DOHH2 (cell line): Measurements from ENCODE around the gene ZNF526.

Source experiments
- H3F3A ChIP-seq: fragments of 200-600 bp; sonication (generic), shearing (Covaris generic); 2 replicates; pipeline ENCODE4 v1.6.0; 2016; ENCODE audit warnings: antibody characterized with exemption, mild to moderate bottlenecking; ENCODE audit not compliant: control insufficient read depth, insufficient read depth
- H3K27ac ChIP-seq: fragments of 200-600 bp; sonication (generic); 2 replicates; pipeline ENCODE4 v1.5.1; 2014; ENCODE audit warnings: low read depth, mild to moderate bottlenecking, low read length, moderate library complexity
- H3K27me3 ChIP-seq: fragments of 200-600 bp; sonication (generic); 2 replicates; pipeline ENCODE4 v1.6.1; 2014; ENCODE audit warnings: mild to moderate bottlenecking, low read length, mixed read lengths; ENCODE audit not compliant: control insufficient read depth
- H3K36me3 ChIP-seq: fragments of 200-600 bp; sonication (generic); 2 replicates; pipeline ENCODE4 v1.6.1; 2014; ENCODE audit warnings: mild to moderate bottlenecking, low read length, moderate library complexity, mixed read lengths; ENCODE audit not compliant: control insufficient read depth
- H3K4me1 ChIP-seq: fragments of 200-600 bp; sonication (generic); 2 replicates; pipeline ENCODE4 v1.6.1; 2014; ENCODE audit warnings: mild to moderate bottlenecking, low read length, mixed read lengths; ENCODE audit not compliant: control insufficient read depth
- H3K4me2 ChIP-seq: fragments of 200-600 bp; sonication (generic); 2 replicates; pipeline ENCODE4 v1.6.0; 2014; ENCODE audit warnings: mild to moderate bottlenecking, low read length, moderate library complexity
- H3K4me3 ChIP-seq: fragments of 200-600 bp; sonication (generic); 2 replicates; pipeline ENCODE4 v1.5.1; 2014; ENCODE audit warnings: mild to moderate bottlenecking, low read length, mixed read lengths
- H3K79me2 ChIP-seq: fragments of 200-600 bp; sonication (generic); 2 replicates; pipeline ENCODE4 v1.6.1; 2014; ENCODE audit warnings: mild to moderate bottlenecking, low read length, mixed read lengths; ENCODE audit not compliant: control insufficient read depth
- H3K9me2 ChIP-seq: fragments of 200-600 bp; sonication (generic); replicated peaks from 2 replicates; pipeline ENCODE4 v1.6.1; 2014; ENCODE audit warnings: mild to moderate bottlenecking, low read length, mixed read lengths; ENCODE audit not compliant: control insufficient read depth
- H3K9me3 ChIP-seq: fragments of 200-600 bp; sonication (generic); 2 replicates; pipeline ENCODE4 v1.6.1; 2014; ENCODE audit warnings: antibody characterized with exemption, low read length, mixed read lengths; ENCODE audit not compliant: control insufficient read depth, insufficient read depth
- H4K20me1 ChIP-seq: fragments of 200-600 bp; sonication (generic); 2 replicates; pipeline ENCODE4 v1.6.0; 2014; ENCODE audit warnings: low read depth, mild to moderate bottlenecking, antibody characterized with exemption, low read length, moderate library complexity; ENCODE audit not compliant: control insufficient read depth, insufficient read depth
- EZH2phosphoT487 ChIP-seq: fragments of 200-600 bp; sonication (generic); IDR thresholded peaks from 2 replicates; pipeline ENCODE4 v1.6.1; 2017; ENCODE audit warnings: borderline replicate concordance, mild to moderate bottlenecking, antibody characterized with exemption, low read length, moderate library complexity, mixed read lengths
- TF ChIP-seq, protein P1 (sequence below): fragments of 200-600 bp; sonication (generic); IDR thresholded peaks from one replicate; pipeline ENCODE4 v1.5.1; 2014; ENCODE audit warnings: antibody characterized with exemption, mild to moderate bottlenecking, low read depth, low read length; ENCODE audit not compliant: poor library complexity, severe bottlenecking

The ZNF526 gene

DNA sequence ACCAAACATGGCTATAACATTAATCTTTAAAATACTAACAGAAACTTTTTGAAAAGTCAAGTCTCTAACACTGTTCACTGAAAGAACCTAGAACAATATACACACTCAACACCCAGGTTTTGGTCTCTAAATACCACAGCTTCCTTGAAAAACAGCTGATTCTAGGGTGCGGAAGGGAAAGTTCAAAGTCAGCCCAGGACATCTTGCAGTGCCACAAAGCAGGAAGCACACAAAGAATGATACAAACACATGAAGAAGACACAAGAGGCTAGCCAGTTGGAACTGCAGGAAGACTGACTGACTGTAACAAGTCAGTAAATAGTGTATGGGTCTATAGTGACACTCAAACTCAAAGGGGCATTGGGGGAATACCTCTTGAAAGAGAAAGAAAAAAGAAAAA, 7.2 kb upstream of the ZNF526 start:
- Histone ChIP-seq H3K27ac (no peak overlapping the region), H3K4me1 (peaks cover 16% of the 10 kb centered on the region), H3F3A (no peaks in the 10 kb centered on the region), H4K20me1 (peaks cover 15% of the 10 kb centered on the region; the same call in 1 of the 2 replicates), H3K9me2 (no peaks in the 10 kb centered on the region), H3K4me2 (no peak overlapping the region), H3K4me3 (no peak overlapping the region), H3K36me3 (peaks cover 81% of the 10 kb centered on the region), H3K27me3 (no peaks in the 10 kb centered on the region), H3K9me3 (no peaks in the 10 kb centered on the region), H3K79me2 (peaks cover 61% of the 10 kb centered on the region)
- TF ChIP-seq, protein P1, sequence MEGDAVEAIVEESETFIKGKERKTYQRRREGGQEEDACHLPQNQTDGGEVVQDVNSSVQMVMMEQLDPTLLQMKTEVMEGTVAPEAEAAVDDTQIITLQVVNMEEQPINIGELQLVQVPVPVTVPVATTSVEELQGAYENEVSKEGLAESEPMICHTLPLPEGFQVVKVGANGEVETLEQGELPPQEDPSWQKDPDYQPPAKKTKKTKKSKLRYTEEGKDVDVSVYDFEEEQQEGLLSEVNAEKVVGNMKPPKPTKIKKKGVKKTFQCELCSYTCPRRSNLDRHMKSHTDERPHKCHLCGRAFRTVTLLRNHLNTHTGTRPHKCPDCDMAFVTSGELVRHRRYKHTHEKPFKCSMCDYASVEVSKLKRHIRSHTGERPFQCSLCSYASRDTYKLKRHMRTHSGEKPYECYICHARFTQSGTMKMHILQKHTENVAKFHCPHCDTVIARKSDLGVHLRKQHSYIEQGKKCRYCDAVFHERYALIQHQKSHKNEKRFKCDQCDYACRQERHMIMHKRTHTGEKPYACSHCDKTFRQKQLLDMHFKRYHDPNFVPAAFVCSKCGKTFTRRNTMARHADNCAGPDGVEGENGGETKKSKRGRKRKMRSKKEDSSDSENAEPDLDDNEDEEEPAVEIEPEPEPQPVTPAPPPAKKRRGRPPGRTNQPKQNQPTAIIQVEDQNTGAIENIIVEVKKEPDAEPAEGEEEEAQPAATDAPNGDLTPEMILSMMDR = no peak
- TF ChIP-seq EZH2phosphoT487 = no peak

GRCh38 chr19:42214810-42215485, 5.2 kb upstream of the ZNF526 start:
- H3K4me3 ChIP-seq = no peak overlapping the region
- H3F3A ChIP-seq = no peaks in the 10 kb centered on the region
- H3K9me3 ChIP-seq = no peaks in the 10 kb centered on the region
- H3K4me1 ChIP-seq = peaks cover 35% of the 10 kb centered on the region
- no peak for TF ChIP-seq EZH2phosphoT487
- TF ChIP-seq, protein P1 = no peak
- no peaks in the 10 kb centered on the region for H3K9me2 ChIP-seq
- H3K4me2 ChIP-seq = 0 out of 2 replicates have a peak overlapping the region, but pooled peaks have one; percentile 89
- H4K20me1 ChIP-seq = peaks cover 15% of the 10 kb centered on the region; the same call in 1 of the 2 replicates
- peaks cover 61% of the 10 kb centered on the region for H3K36me3 ChIP-seq
- no peaks in the 10 kb centered on the region for H3K27me3 ChIP-seq
- H3K27ac ChIP-seq = no peak overlapping the region
- H3K79me2 ChIP-seq = peaks cover 77% of the 10 kb centered on the region

GRCh38 chr19:42216653-42217519, 3.2 kb upstream of the ZNF526 start:
- H3K27ac ChIP-seq = peak overlapping the region; percentile 69
- H3F3A ChIP-seq = no peaks in the 10 kb centered on the region
- peaks cover 46% of the 10 kb centered on the region for H3K4me1 ChIP-seq
- H3K79me2 ChIP-seq = peaks cover 92% of the 10 kb centered on the region
- H3K27me3 ChIP-seq = no peaks in the 10 kb centered on the region
- H3K36me3 ChIP-seq = peaks cover 59% of the 10 kb centered on the region
- no peaks in the 10 kb centered on the region for H3K9me2 ChIP-seq
- peaks cover 15% of the 10 kb centered on the region; the same call in 1 of the 2 replicates for H4K20me1 ChIP-seq
- H3K4me2 ChIP-seq = peak overlapping the region; percentile 89
- H3K9me3 ChIP-seq = no peaks in the 10 kb centered on the region
- peak overlapping the region; percentile 98 for H3K4me3 ChIP-seq
- TF ChIP-seq, protein P1 = no peak
- TF ChIP-seq EZH2phosphoT487 = no peak
